Measurements from ENCODE around the gene FTH1. TPM values are rescaled to one million over a fixed set of nuclear protein-coding genes. Genes with fewer than 3 reads are reported as not detected.

Gene FTH1
- total RNA-seq, 1 experiment from 2014 or later: 3,345 TPM

GRCh38 chr11:61956191-61957020 is 11.0 kb downstream of the FTH1 start:
- BruUV-seq (replicated peaks): no TSS peak
- CTCF ChIA-PET: no interaction called here
- no peak overlapping the region for H3K9ac ChIP-seq (ENCODE audit: low read length)
- RAD21 ChIA-PET (ENCODE audit: low non-redundant PET in 1 of 2, low total read pairs in 2 of 2, uncharacterized antibody in 2 of 2, unreplicated experiment in 2 of 2): no interaction called here
- H3K9me2 ChIP-seq (ENCODE audit: insufficient read depth): no peaks in the 10 kb centered on the region
- H3K79me2 ChIP-seq (ENCODE audit: insufficient read depth, low read length): no peaks in the 10 kb centered on the region
- H3K4me1 ChIP-seq (ENCODE audit: control insufficient read depth in 1 of 2, insufficient read depth in 2 of 2, low read length in 2 of 2): peaks cover 0 to 16% of the 10 kb centered on the region in 2 experiments; a peak in 3 of 4 replicates
- H3K36me3 ChIP-seq (ENCODE audit: control insufficient read depth in 1 of 2, insufficient read depth in 2 of 2, low read length in 2 of 2): no peaks in the 10 kb centered on the region
- H3K27ac ChIP-seq (ENCODE audit: low read depth, low read length): no peak overlapping the region
- H3K4me3 ChIP-seq (replicated peaks in 1 of 2; ENCODE audit: low read depth in 1 of 2, low read length in 2 of 2): no peak overlapping the region
- DNase-seq (ENCODE audit: low read depth, low spot score) (no peak), ATAC-seq (no peak)
- no peak for TF ChIP-seq CEBPB (IDR thresholded peaks at IDR 0.05; ENCODE audit: low read depth)
- TF ChIP-seq JUND (IDR thresholded peaks at IDR 0.05): no peak
- no peak for TF ChIP-seq RAD21 (IDR thresholded peaks at IDR 0.05; ENCODE audit: low read depth)
- TF ChIP-seq ATF3 (IDR thresholded peaks at IDR 0.05): no peak
- no peak for TF ChIP-seq ZNF274 (IDR thresholded peaks at IDR 0.05; ENCODE audit: low read depth, low read length)
- no peak for TF ChIP-seq CTCF (IDR thresholded peaks at IDR 0.05 in 2 of 3, conservative IDR thresholded peaks at IDR 0.05 in 1 of 3; ENCODE audit: borderline replicate concordance in 1 of 3, insufficient read depth in 1 of 3, low read depth in 2 of 3, low read length in 2 of 3)
- no peak for TF ChIP-seq TCF7L2 (IDR thresholded peaks at IDR 0.05; ENCODE audit: borderline replicate concordance, extremely low read depth, insufficient read depth, insufficient read length)
- no peak for TF ChIP-seq ELF1 (IDR thresholded peaks at IDR 0.05; ENCODE audit: borderline replicate concordance, low read depth)
- no peaks in the 10 kb centered on the region for H3K9me3 ChIP-seq (ENCODE audit: control insufficient read depth in 1 of 2, insufficient read depth in 1 of 2, low read depth in 1 of 2, low read length in 2 of 2)
- no peak overlapping the region for H2AFZ ChIP-seq (ENCODE audit: low read depth, low read length, poor library complexity, severe bottlenecking)
- no peaks in the 10 kb centered on the region for H3K27me3 ChIP-seq (ENCODE audit: insufficient read depth, low read length)
- POLR2A ChIA-PET: no interaction called here
- H3K4me2 ChIP-seq (ENCODE audit: low read length): no peak overlapping the region
- H4K20me1 ChIP-seq (ENCODE audit: insufficient read depth): no peaks in the 10 kb centered on the region
- intact Hi-C loops (cut with micrococcal nuclease): no loop called here
